LoVo (cell line): ENCODE measurements around the gene CECR2.

Experiments
- DNase-seq: peaks from one replicate; pipeline ENCODE4 v3.0.0-alpha.2; 2016; ENCODE audit warnings: low spot score

Gene CECR2

DNA sequence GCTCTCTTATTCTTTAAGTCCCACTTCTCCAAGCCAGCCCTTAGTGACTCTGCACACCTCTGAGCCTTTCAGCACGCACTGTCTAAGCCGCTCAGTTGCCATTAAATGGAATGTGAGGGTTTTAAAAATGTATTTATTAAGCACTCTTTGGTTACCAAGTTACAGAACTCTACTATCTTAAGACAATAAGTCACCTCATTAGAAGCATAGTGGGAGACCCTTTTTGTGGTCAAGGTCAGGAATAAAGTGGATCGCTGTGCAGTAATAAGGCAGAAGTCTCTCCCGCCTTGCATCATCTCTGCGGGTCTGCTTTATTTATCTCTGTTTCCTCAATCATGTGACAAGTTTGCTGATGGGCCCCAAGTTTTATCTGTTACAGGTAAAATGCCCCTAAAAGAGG is 205.9 kb downstream of the CECR2 start:
- no peak for DNase-seq

DNA sequence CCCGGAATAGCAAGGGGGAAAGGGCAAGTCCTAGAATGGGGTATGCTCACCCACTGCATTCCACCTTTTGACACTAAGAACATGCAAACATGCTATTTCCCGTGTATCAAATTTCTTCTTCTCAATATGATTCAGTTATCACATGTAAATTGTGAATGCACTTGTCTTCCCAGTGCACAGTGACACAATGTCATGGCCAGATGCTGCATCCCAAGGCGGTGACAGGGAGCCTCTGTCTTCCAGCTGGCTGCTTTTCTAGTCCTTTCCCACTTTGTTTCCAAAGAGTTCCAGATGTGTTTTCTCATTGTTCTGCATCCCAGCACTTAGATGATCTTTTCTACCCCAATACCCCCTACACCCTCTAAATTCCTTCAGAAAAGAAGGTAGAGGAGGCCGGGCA is 206.4 kb downstream of the CECR2 start:
- no peak for DNase-seq

DNA sequence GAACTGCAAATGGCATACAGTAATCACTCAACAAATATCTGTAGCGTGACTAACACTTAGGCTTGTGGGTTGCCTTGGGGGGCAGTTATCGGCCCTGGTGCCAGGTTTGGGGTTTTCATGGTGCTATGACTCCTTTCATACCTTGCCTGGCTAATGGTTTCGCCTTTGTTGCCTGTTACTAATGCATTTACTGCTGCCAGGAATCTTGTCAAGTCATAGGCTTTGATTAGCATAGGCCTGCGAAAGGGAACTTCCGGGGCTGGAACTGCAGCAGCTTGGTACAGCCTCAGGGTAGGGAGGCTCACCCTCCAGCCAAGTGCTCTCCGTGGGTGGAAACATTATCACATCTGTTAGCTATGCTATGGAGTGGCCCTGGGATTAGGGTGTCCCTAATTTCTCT is 207.2 kb downstream of the CECR2 start:
- no peak for DNase-seq

DNA sequence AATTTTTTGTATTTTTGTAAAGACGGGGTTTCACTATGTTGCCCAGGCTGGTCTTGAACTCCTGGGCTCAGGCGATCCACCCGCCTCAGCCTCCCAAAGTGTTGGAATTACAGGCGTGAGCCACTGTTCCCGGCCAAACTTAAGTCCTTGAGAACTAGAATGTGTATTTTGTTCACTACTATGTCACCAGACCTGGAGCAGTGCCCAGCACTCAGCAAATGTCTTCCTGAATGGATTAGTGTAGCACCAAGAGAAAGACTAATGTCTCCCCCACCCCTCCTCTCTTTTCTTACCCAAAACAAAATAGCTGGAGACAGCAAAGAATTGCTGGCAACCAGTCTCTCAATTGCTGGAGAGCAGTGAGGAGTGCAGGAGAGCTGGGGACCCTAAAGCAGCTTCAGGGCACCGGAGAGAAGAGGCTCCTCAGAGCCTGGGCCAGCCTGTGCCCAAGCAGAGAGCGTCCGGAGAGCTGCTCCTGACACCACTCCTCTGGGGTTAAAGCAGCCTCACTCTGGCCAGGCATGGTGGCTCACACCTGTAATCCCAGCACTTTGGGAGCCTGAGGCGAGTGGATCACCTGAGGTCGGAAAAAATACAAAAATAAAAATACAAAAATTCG is 209.0 kb downstream of the CECR2 start:
- no peak for DNase-seq

- no peak for DNase-seq
Observed at GRCh38 chr22:17579535-17579981, 210.3 kb downstream of the CECR2 start.

- DNase-seq: no peak
Observed at GRCh38 chr22:17580441-17581031, 211.3 kb downstream of the CECR2 start.

DNA sequence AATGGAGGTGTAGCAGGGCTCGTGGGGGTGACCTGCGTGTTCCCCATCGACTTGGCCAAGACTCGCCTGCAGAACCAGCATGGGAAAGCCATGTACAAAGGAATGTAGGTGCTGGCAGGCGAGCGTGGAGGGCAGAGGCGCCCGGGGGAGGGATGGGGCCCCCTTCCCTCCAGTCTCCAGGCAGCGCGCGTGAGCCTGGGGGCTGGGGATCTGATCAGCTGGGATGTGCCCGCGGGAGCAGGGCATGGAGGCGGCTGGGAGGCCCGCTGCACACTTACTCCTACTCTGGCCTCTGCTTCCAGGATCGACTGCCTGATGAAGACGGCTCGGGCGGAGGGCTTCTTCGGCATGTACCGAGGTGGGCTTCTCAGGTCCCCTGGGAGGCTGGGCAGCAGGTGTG is 211.8 kb downstream of the CECR2 start:
- DNase-seq: no peak

- no peak for DNase-seq
Observed at GRCh38 chr22:17581631-17582030, 212.4 kb downstream of the CECR2 start.

GRCh38 chr22:17583151-17583550 is 213.9 kb downstream of the CECR2 start:
- no peak for DNase-seq

- no peak for DNase-seq
Observed at GRCh38 chr22:17586831-17587440, 217.7 kb downstream of the CECR2 start.

GRCh38 chr22:17587629-17588028 is 218.4 kb downstream of the CECR2 start:
- no peak for DNase-seq

DNA sequence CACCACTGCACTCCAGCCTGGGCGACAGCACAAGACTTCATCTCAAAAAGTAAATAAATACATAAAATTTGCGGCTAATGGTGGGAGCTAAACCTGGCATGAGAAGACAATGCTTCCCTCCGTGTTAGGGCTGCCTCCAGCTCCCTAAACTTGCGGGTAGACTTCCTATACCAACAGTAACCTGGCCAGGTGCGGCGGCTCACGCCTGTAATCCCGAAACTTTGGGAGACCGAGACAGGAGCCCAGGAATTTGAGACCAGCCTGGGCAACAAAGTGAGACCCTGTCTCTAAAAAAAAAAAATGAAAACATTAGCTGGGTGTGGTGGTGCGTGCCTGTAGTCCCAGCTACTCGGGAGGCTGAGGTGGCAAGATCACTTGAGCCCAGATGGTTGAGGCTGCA is 219.3 kb downstream of the CECR2 start:
- DNase-seq: no peak

GRCh38 chr22:17589810-17590375 is 220.6 kb downstream of the CECR2 start:
- DNase-seq: no peak

DNA sequence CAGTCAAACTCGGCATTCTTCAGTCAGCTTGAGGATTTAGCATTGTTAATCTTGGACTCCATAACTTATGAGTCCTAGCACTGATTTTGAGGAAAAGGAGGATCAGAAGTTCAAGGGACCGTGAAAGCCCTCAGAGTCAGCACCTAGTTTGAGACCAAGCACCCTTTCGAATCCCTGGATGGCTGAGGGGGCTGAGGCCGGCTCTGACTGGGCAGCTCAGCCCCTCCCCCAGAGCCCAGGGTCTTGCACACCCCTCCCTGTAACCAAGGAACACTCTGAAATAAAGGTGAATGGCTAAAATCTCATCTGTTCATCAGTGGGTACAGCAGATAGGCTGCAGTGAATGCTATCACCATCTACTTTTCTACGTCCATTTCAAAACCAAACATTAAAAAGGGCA is 221.3 kb downstream of the CECR2 start:
- DNase-seq: no peak

- DNase-seq: no peak
Observed at GRCh38 chr22:17592201-17592600, 222.9 kb downstream of the CECR2 start.

DNA sequence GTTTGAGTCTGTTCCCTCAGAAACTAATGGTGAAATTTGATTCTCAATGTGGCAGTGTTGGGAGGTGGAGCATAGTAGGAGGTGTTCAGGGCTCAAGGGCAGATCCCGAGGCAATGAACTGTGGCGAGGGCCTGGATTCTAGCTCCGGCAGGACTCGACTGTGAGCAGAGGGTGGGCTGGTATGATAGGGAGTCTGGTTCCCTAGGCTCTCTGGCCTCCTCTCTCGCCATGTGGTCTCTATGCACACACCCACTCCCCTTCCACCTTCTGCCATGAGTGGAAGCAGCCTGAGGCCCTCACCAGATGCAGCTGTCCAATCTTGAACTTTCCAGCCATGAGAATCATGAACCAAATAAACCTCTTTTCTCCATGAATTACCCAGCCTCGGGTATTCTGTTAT is 227.0 kb downstream of the CECR2 start:
- no peak for DNase-seq

GRCh38 chr22:17597217-17597616 is 228.0 kb downstream of the CECR2 start:
- no peak for DNase-seq

DNA sequence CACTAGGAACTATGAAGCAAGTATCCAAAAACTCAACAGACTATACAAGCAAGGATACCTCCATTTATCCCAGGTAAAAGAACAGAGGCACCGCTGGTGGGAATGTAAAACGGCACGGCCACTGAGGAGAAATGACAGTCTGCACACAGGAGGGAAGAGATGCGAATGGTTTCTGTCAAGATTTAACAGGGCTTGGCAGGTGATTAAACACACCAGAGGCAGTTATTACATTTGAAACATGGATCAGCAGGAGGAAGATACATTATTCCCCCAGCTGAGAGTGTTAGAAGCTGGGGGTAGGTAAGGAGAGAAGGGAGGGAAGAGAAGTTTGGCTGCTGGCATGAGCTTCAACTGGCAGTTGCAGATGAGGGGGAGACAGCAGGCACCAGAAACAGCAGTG is 229.1 kb downstream of the CECR2 start:
- DNase-seq: no peak

DNA sequence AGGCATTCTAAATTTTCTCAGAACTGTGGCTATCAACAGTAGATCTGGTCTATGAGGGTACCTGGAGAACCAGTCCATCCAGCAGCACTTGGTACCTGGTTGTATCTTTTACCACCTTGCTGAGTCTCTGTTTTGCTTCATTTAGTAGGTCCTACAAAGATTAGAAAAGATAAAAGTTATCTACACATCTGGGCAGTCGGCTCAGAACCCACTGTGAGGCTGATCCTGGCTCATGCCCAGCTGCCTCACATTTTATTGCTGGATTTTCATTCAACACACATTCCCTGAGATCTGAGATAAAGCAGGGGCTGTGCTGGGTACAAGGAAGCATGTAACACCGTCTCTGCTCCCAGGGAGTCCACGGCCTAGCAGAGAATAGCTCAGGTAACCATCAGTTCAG is 231.8 kb downstream of the CECR2 start:
- DNase-seq: no peak

GRCh38 chr22:17603668-17604067 is 234.4 kb downstream of the CECR2 start:
- DNase-seq: no peak

- no peak for DNase-seq
Observed at GRCh38 chr22:17606496-17606895, 237.2 kb downstream of the CECR2 start.
